Stimulated activated CD8-positive, alpha-beta memory T cell treated with anti-CD3 and anti-CD28 coated beads, Interleukin-4, amount 100 ng/mL, for 4 hours (primary cell): ENCODE results near the gene LRRC46.
A peak's percentile ranks its signal among the peaks of the same experiment; 100 is the strongest.

Experiments used
- DNase-seq, 2 donors: peaks; one replicate each; pipeline ENCODE4 v3.0.0-alpha.2; 2020; ENCODE audit warnings: low read depth in 2 of 2, low spot score in 1 of 2

The LRRC46 gene

GRCh38 chr17:47830396-47831002 is 971 bp upstream of the LRRC46 start:
- DNase-seq, result no peak

- no peak for DNase-seq
These were observed 461 bp downstream of the LRRC46 start for GRCh38 chr17:47831934-47832327.

- no peak for DNase-seq
These were observed 3.3 kb downstream of the LRRC46 start for GRCh38 chr17:47834756-47835155.

- no peak for DNase-seq
These were observed 5.1 kb downstream of the LRRC46 start for GRCh38 chr17:47836601-47837000.

GRCh38 chr17:47837401-47838039 is 6.0 kb downstream of the LRRC46 start:
- no peak for DNase-seq

- no peak for DNase-seq
These were observed 7.2 kb downstream of the LRRC46 start for GRCh38 chr17:47838636-47839035.

GRCh38 chr17:47839071-47839470 is 7.6 kb downstream of the LRRC46 start:
- DNase-seq, result no peak

- no peak for DNase-seq
These were observed 8.7 kb downstream of the LRRC46 start for GRCh38 chr17:47840001-47840741.

- peak; percentile 65 to 71 for DNase-seq
These were observed 9.4 kb downstream of the LRRC46 start, which contains the start of gene SCRN2 for GRCh38 chr17:47840742-47841487. TSS of gene SCRN2 (minus strand) at chr17:47841273. CDS start at chr17:47840843, 430 bp downstream.

GRCh38 chr17:47841488-47842291 is 10.2 kb downstream of the LRRC46 start:
- DNase-seq, result no peak

- DNase-seq, result no peak
These were observed 11.9 kb downstream of the LRRC46 start for GRCh38 chr17:47843391-47843730.

- no peak for DNase-seq
These were observed 12.8 kb downstream of the LRRC46 start for GRCh38 chr17:47844227-47844626.

- DNase-seq, result no peak
These were observed 13.6 kb downstream of the LRRC46 start for GRCh38 chr17:47844814-47845715.

- DNase-seq, result no peak
These were observed 14.2 kb downstream of the LRRC46 start for GRCh38 chr17:47845716-47846075.

- no peak for DNase-seq
These were observed 15.4 kb downstream of the LRRC46 start for GRCh38 chr17:47846716-47847340.

- DNase-seq, result no peak
These were observed 16.1 kb downstream of the LRRC46 start for GRCh38 chr17:47847341-47848197.

- DNase-seq, result no peak
These were observed 16.7 kb downstream of the LRRC46 start for GRCh38 chr17:47848198-47848513.

GRCh38 chr17:47850373-47850691 is 18.9 kb downstream of the LRRC46 start:
- no peak for DNase-seq
